Measurements from ENCODE around the gene NSUN4.

GRCh38 chr1:46343705-46344104 is 3.1 kb downstream of the NSUN4 start:
- no peak for TF ChIP-seq EZH2 (IDR thresholded peaks at IDR 0.05; ENCODE audit: low read length, missing control alignments)
- no peak for TF ChIP-seq CTCF (conservative IDR thresholded peaks at IDR 0.05 in 1 of 2, IDR thresholded peaks at IDR 0.05 in 1 of 2; ENCODE audit: low read depth in 1 of 2, low read length in 2 of 2)
